K562 (cell line): ENCODE results near the gene NXPH4. TPM values are rescaled to one million over a fixed set of nuclear protein-coding genes. Genes with fewer than 3 reads are reported as not detected.

Source experiments
- ATAC-seq: fragments of 200-7000 bp; cut with Tn5 transposase; 3 replicates; pipeline ENCODE4 v1.9.1; 2020; ENCODE audit warnings: moderate library complexity
- BruUV-seq: library from RNA; stranded (reverse); fragments of 400-500 nt; replicated peaks from 2 replicates; lab custom pipeline; 2021; lab: Mats Ljungman, UMichigan
- CTCF ChIA-PET: fragments of 300-600 bp; formaldehyde crosslinking; extraction: SDS; loops from one replicate; lab custom pipeline; 2021; ENCODE audit warnings: low intra/inter-chr PET ratio; lab: Yijun Ruan, JAX
- POLR2A ChIA-PET: fragments of 300-600, 350-650 bp; sonication (Branson Sonifier 250); formaldehyde crosslinking; extraction: SDS; loops from one replicate; lab custom pipeline; 2021; ENCODE audit warnings: antibody characterized with exemption, inconsistent platforms; lab: Yijun Ruan, JAX
- DNase-seq, 4 experiments: peaks; one replicate each; pipeline versions ENCODE4 v3.0.0 to v3.0.0-alpha.2; 2011 to 2018; ENCODE audit warnings: low spot score in 3 of 4, mixed read lengths in 3 of 4; ENCODE audit errors: extremely low read depth in 1 of 4
- FAIRE-seq: peaks from 2 replicates; lab custom pipeline; 2011; peaks lifted over from hg19 to GRCh38; lab: Jason Lieb, UNC
- H2AFZ ChIP-seq: 2 replicates; pipeline ENCODE4 v1.6.0; 2011; ENCODE audit warnings: low read depth, low read length, control low read depth, inconsistent platforms
- H3K27ac ChIP-seq: fragments of 200-600 bp; 3 replicates; pipeline ENCODE4 v1.8.0; 2011; ENCODE audit warnings: low read depth, mild to moderate bottlenecking, control low read depth, inconsistent platforms, low read length, moderate library complexity, mixed read lengths; ENCODE audit errors: extremely low read depth
- H3K27me3 ChIP-seq, 2 experiments: fragments of 300-600 bp in 1 of 2; 2 replicates in 1 of 2; 3 replicates in 1 of 2; pipeline versions ENCODE4 v1.6.0 to v1.8.0; 2011; ENCODE audit warnings: inconsistent platforms in 2 of 2, low read length in 2 of 2, mild to moderate bottlenecking in 1 of 2, mixed read lengths in 1 of 2, moderate library complexity in 1 of 2; ENCODE audit not compliant: control insufficient read depth in 2 of 2, insufficient read depth in 2 of 2
- H3K36me3 ChIP-seq: fragments of 300-600 bp; 3 replicates; pipeline ENCODE4 v1.8.0; 2011; ENCODE audit warnings: mild to moderate bottlenecking, low read length, inconsistent platforms; ENCODE audit not compliant: control insufficient read depth, insufficient read depth
- H3K4me1 ChIP-seq, 2 experiments: fragments of 200-600 bp in 1 of 2; replicated peaks in 1 of 2; 2 replicates in 1 of 2; 3 replicates in 1 of 2; pipeline versions ENCODE4 v1.5.1 to v1.8.0; 2011; ENCODE audit warnings: inconsistent platforms in 2 of 2, low read length in 2 of 2, mild to moderate bottlenecking in 1 of 2, mixed read lengths in 1 of 2, moderate library complexity in 1 of 2; ENCODE audit not compliant: control insufficient read depth in 2 of 2, insufficient read depth in 2 of 2
- H3K4me2 ChIP-seq: 2 replicates; pipeline ENCODE4 v1.6.1; 2011; ENCODE audit warnings: low read length, control low read depth, inconsistent platforms, mixed read lengths; ENCODE audit not compliant: insufficient read depth
- H3K4me3 ChIP-seq: fragments of 200-600 bp; sonication (generic), shearing (Covaris generic); 2 replicates; pipeline ENCODE4 v1.5.1; 2016; ENCODE audit warnings: control low read depth, inconsistent platforms
- H3K79me2 ChIP-seq: fragments of 200-600 bp; 3 replicates; pipeline ENCODE4 v1.8.0; 2011; ENCODE audit warnings: low read length, inconsistent platforms; ENCODE audit not compliant: control insufficient read depth, insufficient read depth
- H3K9ac ChIP-seq, 2 experiments: 2 replicates each; pipeline versions ENCODE4 v1.6.0 to v1.6.1; 2011; ENCODE audit warnings: low read depth in 2 of 2, low read length in 2 of 2, control low read depth in 1 of 2, inconsistent platforms in 1 of 2, mild to moderate bottlenecking in 1 of 2, mixed read lengths in 1 of 2; ENCODE audit not compliant: insufficient read depth in 1 of 2
- H3K9me1 ChIP-seq: one replicate; pipeline ENCODE4 v1.6.0; 2011; ENCODE audit warnings: inconsistent platforms, mild to moderate bottlenecking, low read length, moderate library complexity; ENCODE audit not compliant: control insufficient read depth, insufficient read depth
- H3K9me3 ChIP-seq: replicated peaks from 2 replicates; pipeline ENCODE4 v1.5.1; 2011; ENCODE audit warnings: low read depth, low read length, inconsistent platforms; ENCODE audit not compliant: control insufficient read depth, insufficient read depth
- H4K20me1 ChIP-seq: replicated peaks from 2 replicates; pipeline ENCODE4 v1.6.1; 2011; ENCODE audit warnings: low read length, inconsistent platforms, mixed read lengths; ENCODE audit not compliant: control insufficient read depth, insufficient read depth
- HMGN3 ChIP-seq: IDR thresholded peaks from 2 replicates; pipeline ENCODE4 v1.6.1; 2011; ENCODE audit warnings: borderline replicate concordance, low read depth, mild to moderate bottlenecking, mixed read lengths, low read length; ENCODE audit not compliant: insufficient read length; ENCODE audit errors: extremely low read depth
- KDM5B ChIP-seq: fragments of 200-600 bp; sonication (generic); IDR thresholded peaks from 2 replicates; pipeline ENCODE4 v1.6.1; 2012; ENCODE audit warnings: low read depth, mild to moderate bottlenecking, moderate library complexity, low read length, control low read depth, inconsistent platforms; ENCODE audit not compliant: insufficient replicate concordance
- KLF6 ChIP-seq: fragments of 250-450 bp; sonication (Bioruptor Pico); IDR thresholded peaks from 2 replicates; pipeline ENCODE4 v1.4.0; 2020; ENCODE audit warnings: mild to moderate bottlenecking, moderate library complexity, borderline replicate concordance
- XRCC5 ChIP-seq: fragments of 200-400 bp; formaldehyde crosslinking; IDR thresholded peaks from 2 replicates; pipeline ENCODE4 v1.6.1; 2017; ENCODE audit warnings: low read depth, mild to moderate bottlenecking, low read length
- ZNF316 ChIP-seq: fragments of 450-650 bp; IDR thresholded peaks from 2 replicates; pipeline ENCODE4 v1.6.1; 2016
- WGBS: fragments of 100-300 bp; shearing (Covaris generic); methylation state at CpG from one replicate; pipeline ENCODE4 v1.1.6; 2016; ENCODE audit warnings: low coverage, mixed read lengths; ENCODE audit not compliant: insufficient coverage; ENCODE audit errors: missing lambda C conversion rate; 5-methylcytosine and 5-hydroxymethylcytosine counted together
- in situ Hi-C: fragments of 300-500 bp; cut with MboI; formaldehyde crosslinking; loops from 4 replicates; pipeline ENCODE4 v1.15.0; 2018; ENCODE audit warnings: inconsistent platforms, mixed read lengths
- intact Hi-C: fragments of 100-400 bp; cut with micrococcal nuclease; formaldehyde crosslinking; loops from 2 replicates; pipeline ENCODE4 v1.14.2; 2022
- polyA plus RNA-seq, 8 experiments: library from polyadenylated mRNA; depleted of rRNA in 4 of 8; stranded (reverse) in 5 of 8; unstranded in 3 of 8; fragments of >200 nt; fragmentation: Nextera tagmentation in 2 of 8; fragmentation: Illumina TruSeq in 1 of 8; extraction: Ambion mirVana in 2 of 8; extraction: Trizol in 1 of 8; gene quantifications; 2 replicates each; pipeline versions ENCODE4 v1.2.1 to v1.2.3, GENCODE V29; 2011 to 2014; ENCODE audit warnings: inconsistent platforms in 1 of 8, missing spikeins in 1 of 8
- total RNA-seq, 7 experiments: library from RNA; depleted of rRNA in 6 of 7; stranded (reverse); fragments of >200 nt in 6 of 7; fragmentation: Illumina TruSeq in 2 of 7; extraction: Trizol in 2 of 7; gene quantifications; 2 replicates each; pipeline versions ENCODE4 v1.2.1 to v1.2.3, GENCODE V29; 2011 to 2021; ENCODE audit warnings: low replicate concordance in 1 of 7
- TF ChIP-seq, protein P1 (sequence below): fragments of 450-650 bp; IDR thresholded peaks from 2 replicates; pipeline ENCODE4 v1.6.1; 2016; ENCODE audit warnings: borderline replicate concordance
- TF ChIP-seq, protein P2 (sequence below): fragments of 250-450 bp; sonication (Bioruptor Pico); IDR thresholded peaks from 2 replicates; pipeline ENCODE4 v1.9.0; 2021; ENCODE audit warnings: mild to moderate bottlenecking, inconsistent platforms
- TF ChIP-seq, protein P3 (sequence below), 3 experiments: IDR thresholded peaks in 2 of 3; conservative IDR thresholded peaks in 1 of 3; 2 replicates each; pipeline ENCODE4 v1.5.1; 2011 to 2012; ENCODE audit warnings: low read length in 3 of 3, mild to moderate bottlenecking in 3 of 3, control low read depth in 2 of 3, improper control_type of control experiment in 1 of 3, inconsistent platforms in 1 of 3, low read depth in 1 of 3, mixed read lengths in 1 of 3, moderate library complexity in 1 of 3; ENCODE audit not compliant: insufficient read depth in 2 of 3

The NXPH4 gene
- total and polyA plus RNA-seq, 9 of the 15 experiments (the other 6 are each of a cell fraction or from before 2014, with no cell fraction given): 0.49 to 2.7 (median 1.1) TPM; not detected in 4

DNA sequence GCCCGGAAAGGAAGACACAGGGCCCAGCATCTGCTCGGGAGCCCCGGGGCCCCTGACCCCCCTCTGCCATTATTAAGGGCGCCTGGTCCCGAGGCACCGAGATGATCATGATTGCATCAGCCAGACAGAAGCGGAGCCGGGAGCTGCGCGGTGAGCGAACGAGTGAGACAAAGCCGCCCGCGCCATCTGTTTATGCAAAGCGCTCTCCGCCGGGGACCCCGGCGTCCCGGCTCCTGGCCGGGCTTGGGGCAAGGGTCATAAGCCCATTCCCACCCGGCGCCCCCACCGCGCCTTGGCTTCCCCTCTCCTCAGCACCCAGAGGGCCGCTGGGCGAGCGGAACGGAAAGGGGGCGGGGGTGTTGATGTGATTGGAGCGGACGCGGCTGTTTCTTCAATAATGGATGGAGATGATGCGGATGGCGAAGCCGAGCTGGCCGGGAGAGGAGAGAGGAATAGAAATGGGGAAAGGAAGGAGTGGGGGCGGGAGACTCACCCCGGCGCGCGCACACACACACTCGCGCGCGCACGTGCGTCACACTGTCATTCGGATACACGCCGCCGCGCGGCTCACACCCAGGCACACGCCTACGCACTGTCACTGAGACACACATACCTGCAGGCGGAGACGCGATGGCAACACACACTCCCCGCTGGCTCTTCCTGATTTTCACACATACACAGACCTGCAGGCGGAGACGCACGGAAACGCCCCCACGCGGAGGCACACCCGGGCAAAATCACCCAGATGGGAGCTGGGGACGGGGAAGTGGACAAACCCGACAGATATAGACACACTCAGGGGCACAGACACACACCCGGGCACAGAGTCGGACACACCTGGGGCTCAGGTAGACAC is 23.7 kb downstream of the NXPH4 start (continued):
- TF ChIP-seq, protein P1, sequence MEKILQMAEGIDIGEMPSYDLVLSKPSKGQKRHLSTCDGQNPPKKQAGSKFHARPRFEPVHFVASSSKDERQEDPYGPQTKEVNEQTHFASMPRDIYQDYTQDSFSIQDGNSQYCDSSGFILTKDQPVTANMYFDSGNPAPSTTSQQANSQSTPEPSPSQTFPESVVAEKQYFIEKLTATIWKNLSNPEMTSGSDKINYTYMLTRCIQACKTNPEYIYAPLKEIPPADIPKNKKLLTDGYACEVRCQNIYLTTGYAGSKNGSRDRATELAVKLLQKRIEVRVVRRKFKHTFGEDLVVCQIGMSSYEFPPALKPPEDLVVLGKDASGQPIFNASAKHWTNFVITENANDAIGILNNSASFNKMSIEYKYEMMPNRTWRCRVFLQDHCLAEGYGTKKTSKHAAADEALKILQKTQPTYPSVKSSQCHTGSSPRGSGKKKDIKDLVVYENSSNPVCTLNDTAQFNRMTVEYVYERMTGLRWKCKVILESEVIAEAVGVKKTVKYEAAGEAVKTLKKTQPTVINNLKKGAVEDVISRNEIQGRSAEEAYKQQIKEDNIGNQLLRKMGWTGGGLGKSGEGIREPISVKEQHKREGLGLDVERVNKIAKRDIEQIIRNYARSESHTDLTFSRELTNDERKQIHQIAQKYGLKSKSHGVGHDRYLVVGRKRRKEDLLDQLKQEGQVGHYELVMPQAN: peak; percentile 66; the same call in 1 of the 2 replicates
- peak; percentile 54 for TF ChIP-seq HMGN3

DNA sequence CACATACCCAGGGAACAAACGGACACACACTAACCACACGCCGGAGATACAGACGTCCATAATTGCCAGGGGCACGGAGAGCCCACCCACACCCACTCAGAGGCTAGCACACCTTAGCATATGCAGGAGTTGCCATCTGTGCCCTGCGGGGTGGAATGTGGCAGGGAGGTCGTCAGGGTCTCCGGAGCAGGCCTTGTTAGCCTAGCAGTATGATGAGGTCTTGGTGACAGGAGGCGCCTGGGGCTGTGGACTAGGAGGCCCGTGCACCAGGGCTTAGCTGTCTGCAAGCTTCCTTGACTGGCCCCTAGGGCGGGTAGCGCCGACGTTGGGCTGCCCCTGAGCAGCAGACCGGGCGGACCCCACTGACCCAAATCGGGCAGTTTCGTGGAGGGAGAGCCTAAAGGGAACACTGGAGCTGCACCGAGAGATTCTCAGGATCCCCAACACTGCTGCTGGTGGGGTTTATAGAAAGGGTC is 24.4 kb downstream of the NXPH4 start:
- intact Hi-C loops: loop anchor here (5.0 to 10.0 kb wide), 3 partner anchors 44 to 164 kb away; partner anchors contain the start of genes LRP1 and NEMP1
- Histone ChIP-seq H3K9me3 (no peaks in the 10 kb centered on the region), H4K20me1 (peaks cover 8% of the 10 kb centered on the region), H3K4me1 (peaks cover 43 to 80% of the 10 kb centered on the region in 2 experiments), H3K36me3 (no peaks in the 10 kb centered on the region), H3K4me2 (peak overlapping the region; percentile 84), H3K9ac (peak overlapping the region in 1 of 2 experiments; percentile 84; a peak in 2 of 4 replicates), H3K27ac (no peak overlapping the region), H3K4me3 (no peak overlapping the region), H3K79me2 (no peaks in the 10 kb centered on the region), H3K27me3 (peaks cover 2 to 23% of the 10 kb centered on the region in 2 experiments; a peak in 3 of 5 replicates), H3K9me1 (no peaks in the 10 kb centered on the region), H2AFZ (0 out of 2 replicates have a peak overlapping the region, but pooled peaks have one; percentile 99)
- DNase-seq (no peak), ATAC-seq (no peak), FAIRE-seq (no peak)
- CTCF ChIA-PET: interaction anchor here (0.5 to 6.6 kb wide), 3 partner anchors 28 to 233 kb away, joined by 3 to 186 read pairs (median 3); partner anchors contain the start of gene NXPH4
- no TSS peak for BruUV-seq
- in situ Hi-C loops: loop anchor here (5.0 kb wide), 1 partner anchor 34 kb away; no protein-coding TSS in a partner anchor
- WGBS: 48% methylated on average over 18 of the region's 19 CpGs
- POLR2A ChIA-PET: interaction anchor here (0.6 to 4.7 kb wide), 7 partner anchors 11 to 218 kb away, joined by 3 to 33 read pairs (median 3); partner anchors contain the start of gene SHMT2
- TF ChIP-seq XRCC5 (no peak), KDM5B (no peak), KLF6 (CRISPR knock-in tag) (no peak), ZNF316 (no peak)
- TF ChIP-seq, protein P2, sequence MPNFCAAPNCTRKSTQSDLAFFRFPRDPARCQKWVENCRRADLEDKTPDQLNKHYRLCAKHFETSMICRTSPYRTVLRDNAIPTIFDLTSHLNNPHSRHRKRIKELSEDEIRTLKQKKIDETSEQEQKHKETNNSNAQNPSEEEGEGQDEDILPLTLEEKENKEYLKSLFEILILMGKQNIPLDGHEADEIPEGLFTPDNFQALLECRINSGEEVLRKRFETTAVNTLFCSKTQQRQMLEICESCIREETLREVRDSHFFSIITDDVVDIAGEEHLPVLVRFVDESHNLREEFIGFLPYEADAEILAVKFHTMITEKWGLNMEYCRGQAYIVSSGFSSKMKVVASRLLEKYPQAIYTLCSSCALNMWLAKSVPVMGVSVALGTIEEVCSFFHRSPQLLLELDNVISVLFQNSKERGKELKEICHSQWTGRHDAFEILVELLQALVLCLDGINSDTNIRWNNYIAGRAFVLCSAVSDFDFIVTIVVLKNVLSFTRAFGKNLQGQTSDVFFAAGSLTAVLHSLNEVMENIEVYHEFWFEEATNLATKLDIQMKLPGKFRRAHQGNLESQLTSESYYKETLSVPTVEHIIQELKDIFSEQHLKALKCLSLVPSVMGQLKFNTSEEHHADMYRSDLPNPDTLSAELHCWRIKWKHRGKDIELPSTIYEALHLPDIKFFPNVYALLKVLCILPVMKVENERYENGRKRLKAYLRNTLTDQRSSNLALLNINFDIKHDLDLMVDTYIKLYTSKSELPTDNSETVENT (CRISPR knock-in tag): no peak
- TF ChIP-seq, protein P3, sequence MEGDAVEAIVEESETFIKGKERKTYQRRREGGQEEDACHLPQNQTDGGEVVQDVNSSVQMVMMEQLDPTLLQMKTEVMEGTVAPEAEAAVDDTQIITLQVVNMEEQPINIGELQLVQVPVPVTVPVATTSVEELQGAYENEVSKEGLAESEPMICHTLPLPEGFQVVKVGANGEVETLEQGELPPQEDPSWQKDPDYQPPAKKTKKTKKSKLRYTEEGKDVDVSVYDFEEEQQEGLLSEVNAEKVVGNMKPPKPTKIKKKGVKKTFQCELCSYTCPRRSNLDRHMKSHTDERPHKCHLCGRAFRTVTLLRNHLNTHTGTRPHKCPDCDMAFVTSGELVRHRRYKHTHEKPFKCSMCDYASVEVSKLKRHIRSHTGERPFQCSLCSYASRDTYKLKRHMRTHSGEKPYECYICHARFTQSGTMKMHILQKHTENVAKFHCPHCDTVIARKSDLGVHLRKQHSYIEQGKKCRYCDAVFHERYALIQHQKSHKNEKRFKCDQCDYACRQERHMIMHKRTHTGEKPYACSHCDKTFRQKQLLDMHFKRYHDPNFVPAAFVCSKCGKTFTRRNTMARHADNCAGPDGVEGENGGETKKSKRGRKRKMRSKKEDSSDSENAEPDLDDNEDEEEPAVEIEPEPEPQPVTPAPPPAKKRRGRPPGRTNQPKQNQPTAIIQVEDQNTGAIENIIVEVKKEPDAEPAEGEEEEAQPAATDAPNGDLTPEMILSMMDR (IDR thresholded peaks at IDR 0.05 in 2 of 3, conservative IDR thresholded peaks at IDR 0.05 in 1 of 3; ENCODE audit: insufficient read depth in 2 of 3, low read depth in 1 of 3, low read length in 3 of 3): 0 out of 6 replicates have a peak, but pooled peaks of 1 of the 3 experiments have one; percentile 2
